HG03045 (cell line): ENCODE results near the gene MADCAM1.
"Not testable (repeated sequence)": the region's sequence is repeated elsewhere in the genome, so short reads cannot be mapped to it uniquely, and the experiment has no call there.

Source experiments
- ATAC-seq: cut with Tn5 transposase; IDR thresholded peaks from one replicate; pipeline ENCODE4 v1.9.1; 2021; ENCODE audit warnings: mild to moderate bottlenecking, moderate library complexity; ENCODE audit not compliant: unreplicated experiment

MADCAM1 gene

GRCh38 chr19:465056-465816 is 31.1 kb upstream of the MADCAM1 start:
- ATAC-seq, result no peak

DNA sequence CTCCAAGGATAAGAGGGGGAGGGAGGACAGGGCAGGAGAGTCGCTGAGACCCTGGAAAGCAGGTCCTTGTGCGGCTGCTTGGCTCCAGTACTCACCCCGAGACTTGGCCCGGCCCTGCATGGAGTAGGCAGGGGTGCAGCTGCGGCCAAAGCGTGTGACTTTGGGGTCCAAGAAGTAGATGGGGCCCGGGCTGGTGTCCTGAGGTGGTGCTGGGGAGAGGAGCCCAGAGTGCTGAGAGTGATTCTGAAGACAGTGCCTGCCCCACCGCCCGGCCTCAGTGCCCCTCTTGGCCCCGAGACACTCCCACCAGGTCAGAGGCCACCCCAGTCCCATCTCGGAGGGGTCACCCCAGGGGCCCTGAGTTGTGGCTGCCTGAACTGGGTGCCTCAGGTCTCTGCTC is 28.7 kb upstream of the MADCAM1 start:
- ATAC-seq, result no peak

GRCh38 chr19:468587-469256 is 27.6 kb upstream of the MADCAM1 start:
- ATAC-seq, result no peak

- no peak for ATAC-seq
Measured at GRCh38 chr19:469833-470232, 26.5 kb upstream of the MADCAM1 start.

GRCh38 chr19:470701-471100 is 25.6 kb upstream of the MADCAM1 start:
- ATAC-seq, result no peak

DNA sequence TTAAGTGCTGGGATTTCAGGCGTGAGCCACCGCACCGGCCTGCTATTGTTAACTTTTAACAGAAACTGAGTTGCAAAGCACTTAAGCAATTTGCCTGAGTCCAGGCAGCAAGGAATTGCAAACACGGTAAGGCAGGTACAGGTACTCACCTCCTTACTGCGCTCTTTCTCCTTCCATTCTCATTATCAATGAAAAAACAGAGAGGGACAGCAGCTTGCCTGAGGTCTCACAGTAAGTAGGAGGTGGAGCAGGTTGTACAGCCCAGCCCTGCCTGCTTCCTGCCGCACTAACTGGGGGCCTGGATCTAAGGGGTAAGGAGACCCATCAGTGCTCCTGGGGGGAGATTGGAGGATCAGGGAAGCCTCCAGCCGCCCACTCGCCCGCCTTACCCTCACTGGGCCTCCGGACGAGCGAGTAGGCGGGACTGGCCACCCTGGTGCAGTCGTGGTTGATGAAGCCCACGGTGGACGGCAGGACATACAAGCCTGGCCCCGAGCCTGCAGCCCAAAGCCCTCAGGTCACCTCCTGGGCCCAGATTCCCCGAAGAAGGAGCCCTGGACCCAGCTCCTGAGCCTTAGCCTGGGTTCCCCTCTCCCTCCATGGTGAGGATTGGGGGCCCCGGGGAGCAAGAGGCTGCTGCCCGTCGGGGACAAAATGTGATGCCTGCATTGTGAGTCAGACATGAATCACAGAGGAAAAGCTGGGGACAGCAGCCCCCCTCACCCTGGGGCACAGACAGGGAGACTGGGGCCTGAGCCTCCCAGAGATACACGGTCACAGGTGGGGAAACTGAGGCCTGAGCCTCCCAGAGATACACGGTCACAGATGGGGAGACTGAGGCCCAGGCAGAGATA is 24.1 kb upstream of the MADCAM1 start:
- ATAC-seq, result no peak

- ATAC-seq, result no peak
Measured at GRCh38 chr19:474126-475078, 21.9 kb upstream of the MADCAM1 start.

DNA sequence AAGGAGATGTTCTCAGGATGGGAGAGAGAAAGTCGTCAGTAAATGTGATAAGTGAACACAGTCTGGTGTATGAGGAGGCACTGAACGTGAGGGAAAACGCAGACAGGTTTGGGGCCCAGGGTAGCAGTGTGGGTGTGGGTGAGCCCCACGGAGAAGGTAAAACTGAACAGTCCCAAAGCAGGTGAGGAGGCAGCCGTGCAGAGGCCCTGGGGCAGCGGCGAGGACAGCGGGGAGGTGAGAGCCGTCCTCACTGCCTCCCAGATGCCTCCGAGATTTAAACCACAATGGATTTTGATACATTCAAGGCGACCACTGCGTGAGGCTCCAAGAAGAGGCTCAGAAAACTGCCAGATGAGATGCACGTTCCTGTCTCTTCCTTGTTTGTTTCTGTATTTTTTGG is 20.9 kb upstream of the MADCAM1 start:
- no peak for ATAC-seq

- no peak for ATAC-seq
Measured at GRCh38 chr19:478236-478903, 17.9 kb upstream of the MADCAM1 start.

DNA sequence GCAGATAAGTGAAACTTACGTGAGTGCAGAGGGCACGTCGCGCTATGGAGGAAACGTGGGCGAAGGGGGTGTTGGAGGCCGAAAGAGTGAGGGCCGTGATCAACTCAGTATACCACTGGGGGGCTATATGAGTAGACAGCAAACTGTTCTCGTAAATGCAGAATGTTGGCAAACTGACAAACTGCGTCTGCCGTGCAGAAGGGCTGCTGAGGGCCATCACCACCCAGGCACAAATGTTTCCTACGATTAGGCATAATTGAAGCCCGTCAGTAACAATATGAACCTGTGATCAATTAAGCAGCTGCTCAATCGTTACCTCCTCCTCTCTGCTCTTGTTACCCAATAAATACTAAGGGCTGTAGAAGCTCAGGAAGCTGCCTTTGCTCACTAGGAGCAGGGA is 17.3 kb upstream of the MADCAM1 start:
- ATAC-seq, result no peak

- no peak for ATAC-seq
Measured at GRCh38 chr19:480016-480855, 16.1 kb upstream of the MADCAM1 start.

GRCh38 chr19:481100-481499 is 15.2 kb upstream of the MADCAM1 start:
- ATAC-seq, result not testable (repeated sequence)

DNA sequence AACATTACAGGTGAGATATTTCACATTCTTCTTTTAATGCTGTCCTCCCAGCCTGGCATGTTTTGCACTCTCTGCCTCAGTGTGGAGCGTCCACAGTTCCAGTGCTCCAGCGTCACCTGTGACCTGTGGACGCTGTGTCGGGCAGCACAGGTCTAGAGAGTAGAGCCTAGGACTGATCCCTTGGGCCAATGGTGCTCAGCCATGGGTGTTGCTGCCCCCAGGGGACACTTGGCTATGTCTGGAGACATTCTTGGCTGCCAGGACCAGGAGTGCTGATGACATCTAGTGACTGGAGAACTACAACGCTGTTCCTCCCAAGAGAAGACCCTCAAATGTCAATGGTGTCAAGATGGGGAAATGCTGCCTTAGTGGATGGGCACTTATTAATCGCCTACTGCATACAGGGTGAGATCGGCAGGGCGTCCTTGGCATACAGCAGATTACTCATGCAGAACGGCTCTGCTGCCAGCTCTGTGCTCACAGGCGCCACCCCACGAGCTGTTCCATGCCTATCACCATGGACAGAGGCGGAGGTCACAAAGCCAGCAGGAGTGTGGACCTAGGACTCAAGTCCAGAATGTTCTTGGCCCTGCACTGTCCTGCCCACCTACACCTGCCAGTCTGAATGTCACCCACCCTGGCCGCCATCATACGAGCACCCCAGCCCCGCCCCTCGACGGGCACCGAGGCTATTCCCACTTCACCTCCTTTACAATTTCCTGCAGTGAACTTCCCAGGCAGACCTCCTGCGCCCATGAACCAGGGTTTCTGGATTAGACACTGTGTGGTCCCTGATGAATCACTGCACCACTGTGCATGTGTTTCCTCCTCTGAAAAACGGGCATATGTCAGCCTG is 13.9 kb upstream of the MADCAM1 start:
- ATAC-seq, result no peak

- no peak for ATAC-seq
Measured at GRCh38 chr19:483332-484072, 12.8 kb upstream of the MADCAM1 start.

DNA sequence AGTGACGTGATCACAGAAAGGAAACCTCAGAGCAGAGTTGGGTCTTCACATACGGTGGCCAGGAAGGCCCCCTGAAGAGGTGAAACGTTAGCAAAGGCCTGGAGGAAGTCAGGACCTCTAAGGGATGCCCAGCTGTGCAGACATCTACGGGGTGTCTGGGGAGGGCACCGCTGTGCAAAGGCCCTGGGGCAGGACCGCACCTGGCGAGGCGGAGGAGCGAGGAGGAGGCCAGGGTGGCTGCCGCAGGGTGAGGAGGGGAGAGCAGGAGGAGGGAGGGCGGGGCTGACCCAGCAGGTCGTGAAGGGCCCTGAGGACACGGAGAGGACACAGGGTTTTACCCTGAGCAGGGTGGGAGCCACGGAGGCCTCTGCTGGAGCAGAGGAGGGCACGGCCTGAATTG is 11.8 kb upstream of the MADCAM1 start:
- no peak for ATAC-seq

- ATAC-seq, result no peak
Measured at GRCh38 chr19:485077-485476, 11.2 kb upstream of the MADCAM1 start.

DNA sequence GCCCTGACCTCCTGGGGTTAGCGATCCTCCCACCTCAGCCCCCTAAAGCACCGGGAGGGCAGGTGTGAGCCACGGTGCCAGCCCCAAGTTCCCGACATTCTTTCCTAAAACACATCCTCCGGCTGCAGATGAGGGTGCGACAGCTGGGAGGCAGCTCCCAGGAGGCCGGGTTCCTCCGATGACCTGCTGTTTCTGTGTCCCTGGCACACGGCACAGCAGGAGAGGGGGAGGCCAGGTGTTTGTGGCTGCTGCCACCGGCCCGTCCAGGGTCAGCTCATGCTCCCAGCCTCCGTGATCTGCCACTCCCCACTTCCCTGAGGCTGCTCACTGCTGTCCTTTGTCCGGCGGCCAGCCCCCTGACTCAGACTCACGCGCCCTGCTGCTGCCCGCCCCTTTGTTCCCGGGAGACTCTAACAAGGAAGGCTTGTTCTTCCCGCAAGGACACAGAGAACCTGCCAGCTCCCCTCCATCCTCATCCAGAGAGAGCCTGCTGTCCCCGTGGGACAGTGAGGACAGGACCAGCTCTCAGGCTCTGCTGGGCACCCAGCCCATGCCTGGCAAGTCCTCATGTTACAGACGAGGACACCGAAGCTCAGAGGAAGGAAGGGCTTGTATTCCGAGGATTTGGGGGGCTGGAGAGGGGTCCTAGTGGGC is 10.6 kb upstream of the MADCAM1 start:
- ATAC-seq, result no peak
